ENCODE data around the gene MS4A4E. TPM values are rescaled to one million over a fixed set of nuclear protein-coding genes. Genes with fewer than 3 reads are reported as not detected.

The MS4A4E gene
- total RNA-seq, 1 experiment from 2014 or later = not detected

GRCh38 chr11:60274416-60274815 is 31.5 kb upstream of the MS4A4E start (continued):
- TF ChIP-seq ATF6 (CRISPR knock-in tag; IDR thresholded peaks at IDR 0.05) = no peak
- no peak for TF ChIP-seq ZSCAN18 (CRISPR knock-in tag; IDR thresholded peaks at IDR 0.05)
- no peak for TF ChIP-seq ZBTB21 (CRISPR knock-in tag; IDR thresholded peaks at IDR 0.05; ENCODE audit: borderline replicate concordance)
- no peak for TF ChIP-seq TEAD4 (CRISPR knock-in tag; IDR thresholded peaks at IDR 0.05)
- no peak for TF ChIP-seq E2F5 (CRISPR knock-in tag; IDR thresholded peaks at IDR 0.05)
- no peak for TF ChIP-seq IRF2 (CRISPR knock-in tag; IDR thresholded peaks at IDR 0.05; ENCODE audit: borderline replicate concordance, low read depth)
- no peak for TF ChIP-seq NFYB (CRISPR knock-in tag; conservative IDR thresholded peaks at IDR 0.05; ENCODE audit: low read depth)
- TF ChIP-seq ATF3 (CRISPR knock-in tag; conservative IDR thresholded peaks at IDR 0.05) = no peak
- no peak for TF ChIP-seq PRDM15 (CRISPR knock-in tag; IDR thresholded peaks at IDR 0.05)

GRCh38 chr11:60265373-60266214 is 22.7 kb upstream of the MS4A4E start:
- POLR2A ChIA-PET = no interaction called here
- Mint-ChIP-seq H3K27ac (no peak overlapping the region), H3K4me3 (no peak overlapping the region), H3K4me1 (0 out of 2 replicates have a peak, but pooled peaks cover 5% of the 10 kb centered on the region), H3K36me3 (peaks cover 13% of the 10 kb centered on the region), H3K9me3 (peaks cover 25% of the 10 kb centered on the region), H3K27me3 (ENCODE audit: low read depth) (no peaks in the 10 kb centered on the region; the same call in 1 of the 2 replicates)
- ATAC-seq (peak; percentile 44), DNase-seq (ENCODE audit: low spot score) (no peak)
- CTCF ChIA-PET = interaction anchor here (0.6 to 2.8 kb wide), 16 partner anchors 9 to 491 kb away, joined by 3 to 70 read pairs (median 6); partner anchors contain the start of gene MS4A15
- TF ChIP-seq CTCF (IDR thresholded peaks at IDR 0.05) (peak; percentile 54), RORB (CRISPR knock-in tag; IDR thresholded peaks at IDR 0.05) (peak; percentile 31; the same call in 1 of the 2 replicates), KAT7 (CRISPR knock-in tag; IDR thresholded peaks at IDR 0.05; ENCODE audit: borderline replicate concordance) (no peak)
